ENCODE data around the gene STPG4.
A peak's percentile ranks its signal among the peaks of the same experiment; 100 is the strongest.

The STPG4 gene

DNA sequence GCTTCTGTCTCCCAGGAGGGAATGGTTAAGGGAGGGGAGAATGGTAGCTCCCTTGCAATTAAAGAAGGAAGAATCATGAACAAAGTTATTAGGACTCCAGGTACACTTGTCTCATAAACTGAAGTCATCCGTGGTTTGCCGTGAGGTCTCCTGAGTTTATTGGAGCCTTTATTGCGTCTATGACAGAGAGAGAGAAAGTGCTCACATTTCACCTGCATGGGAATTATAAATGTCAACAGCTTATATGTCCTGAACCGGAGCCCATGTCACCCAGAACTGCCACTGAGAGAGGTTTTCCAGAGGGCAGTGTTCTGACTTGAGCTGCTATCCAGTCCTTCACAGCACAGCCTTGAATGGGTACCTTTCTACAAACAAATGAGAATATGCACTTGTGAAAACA lies 104.3 kb downstream of the STPG4 start:
- DNase-seq = no peak
- in situ Hi-C loops (cut with HindIII; ENCODE audit: low pct_ligation_motif_present, low pct_unique_long_range_greater_than_20kb, low sequenced_read_pairs) = no loop called here

- in situ Hi-C loops (cut with HindIII; ENCODE audit: low pct_ligation_motif_present, low pct_unique_long_range_greater_than_20kb, low sequenced_read_pairs) = no loop called here
- DNase-seq = no peak
These were observed 104.9 kb downstream of the STPG4 start for GRCh38 chr2:47050021-47050760.

DNA sequence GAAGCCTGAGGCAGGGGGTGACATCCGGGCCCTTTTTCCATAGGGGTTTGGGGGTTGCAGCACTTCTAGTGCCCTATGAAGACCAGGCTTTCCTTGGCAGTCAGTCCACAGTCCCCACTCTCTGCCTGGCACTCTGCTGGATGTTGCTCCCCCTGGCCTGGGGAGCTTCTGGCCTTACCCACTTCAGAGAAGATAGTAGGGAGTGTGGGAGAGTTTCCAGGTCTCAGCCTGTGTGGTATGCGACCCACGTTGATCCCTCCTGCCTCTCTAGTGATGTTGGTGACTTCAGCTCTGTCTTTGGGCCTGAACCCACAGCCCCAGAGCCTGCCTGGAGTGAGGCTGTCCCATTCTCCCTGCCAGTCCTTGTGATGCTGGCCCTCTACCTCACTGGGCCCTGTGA lies 105.6 kb downstream of the STPG4 start:
- in situ Hi-C loops (cut with HindIII; ENCODE audit: low pct_ligation_motif_present, low pct_unique_long_range_greater_than_20kb, low sequenced_read_pairs) = no loop called here
- DNase-seq = no peak

DNA sequence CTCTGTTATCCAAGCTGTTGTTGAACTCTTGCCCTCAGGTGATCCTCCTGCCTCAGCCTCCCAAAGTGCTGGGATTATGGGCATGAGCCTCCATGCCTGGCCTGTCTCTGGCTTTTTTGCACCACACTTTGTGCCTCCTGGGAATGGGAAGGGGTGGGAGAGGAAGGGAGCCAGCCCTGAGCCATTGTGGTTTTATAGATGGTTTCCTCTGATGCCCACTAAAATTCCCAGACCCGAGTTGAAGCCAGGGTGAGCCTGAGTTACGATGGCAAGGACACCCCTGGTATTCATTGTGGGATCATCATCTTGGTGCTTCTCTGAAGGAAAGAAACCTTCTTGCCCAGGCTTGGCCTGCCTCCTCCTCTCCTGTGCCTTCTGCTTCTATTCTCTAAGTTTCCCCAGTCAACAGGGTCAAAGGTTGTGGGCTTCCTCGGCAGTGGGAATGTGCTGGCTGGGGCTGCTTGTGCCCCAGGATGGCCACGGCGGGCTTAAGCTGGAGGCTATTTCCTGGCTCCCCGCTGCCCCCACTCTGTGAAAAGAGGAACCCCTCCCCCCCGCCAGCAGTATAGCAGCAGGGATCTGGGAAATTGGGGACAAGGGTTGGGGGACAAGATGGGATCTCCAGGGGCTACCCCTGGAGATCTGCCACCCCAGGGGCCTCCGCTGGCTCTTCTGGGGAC lies 106.2 kb downstream of the STPG4 start:
- no peak for DNase-seq
- in situ Hi-C loops (cut with HindIII; ENCODE audit: low pct_ligation_motif_present, low pct_unique_long_range_greater_than_20kb, low sequenced_read_pairs) = no loop called here

DNA sequence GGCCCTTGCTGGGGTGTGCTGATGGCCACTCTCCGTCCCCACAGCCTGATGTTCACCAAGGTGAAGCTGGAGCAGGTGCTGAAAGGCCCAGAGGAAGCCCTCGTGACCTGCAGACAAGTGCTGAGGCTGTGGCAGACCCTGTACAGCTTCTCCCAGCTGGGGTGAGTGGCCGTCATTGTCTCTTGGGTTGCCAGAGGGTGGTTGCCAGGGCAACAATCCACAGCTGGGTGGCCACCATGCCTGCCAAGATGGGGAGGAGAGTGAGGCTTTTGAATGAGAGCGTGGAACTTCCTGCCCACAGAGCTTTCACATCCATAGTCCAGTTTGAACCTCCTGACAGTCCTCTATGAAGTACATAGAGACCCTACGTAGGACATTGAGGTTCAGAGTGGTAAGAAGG lies 108.8 kb downstream of the STPG4 start:
- no peak for DNase-seq
- in situ Hi-C loops (cut with HindIII; ENCODE audit: low pct_ligation_motif_present, low pct_unique_long_range_greater_than_20kb, low sequenced_read_pairs) = no loop called here

- no peak for DNase-seq
- in situ Hi-C loops (cut with HindIII; ENCODE audit: low pct_ligation_motif_present, low pct_unique_long_range_greater_than_20kb, low sequenced_read_pairs) = no loop called here
These were observed 111.2 kb downstream of the STPG4 start for GRCh38 chr2:47043891-47044239.

- in situ Hi-C loops (cut with HindIII; ENCODE audit: low pct_ligation_motif_present, low pct_unique_long_range_greater_than_20kb, low sequenced_read_pairs) = no loop called here
- DNase-seq = peak; percentile 97
These were observed 111.8 kb downstream of the STPG4 start for GRCh38 chr2:47043142-47043890.

GRCh38 chr2:47041891-47042684 lies 113.0 kb downstream of the STPG4 start:
- no peak for DNase-seq
- in situ Hi-C loops (cut with HindIII; ENCODE audit: low pct_ligation_motif_present, low pct_unique_long_range_greater_than_20kb, low sequenced_read_pairs) = no loop called here

DNA sequence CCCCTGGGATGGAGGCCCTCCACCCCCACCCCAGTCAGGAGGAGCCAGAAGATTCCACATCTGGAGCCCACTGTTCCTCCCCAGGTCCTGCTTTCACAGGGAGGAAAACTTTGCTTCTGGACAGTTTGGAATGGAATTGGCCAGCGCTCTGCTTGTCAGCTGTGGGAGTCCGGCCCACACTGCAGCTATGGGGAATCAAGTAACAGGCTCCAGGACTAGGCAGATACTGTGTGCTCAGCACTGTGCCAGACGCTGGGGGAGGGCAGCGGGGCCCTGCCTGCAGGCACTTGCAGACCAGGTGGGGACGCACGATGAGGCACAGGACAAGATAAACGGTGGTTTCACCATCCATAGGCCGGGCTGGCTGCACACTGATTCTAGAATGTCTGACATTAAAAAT lies 114.0 kb downstream of the STPG4 start:
- DNase-seq = no peak
- in situ Hi-C loops (cut with HindIII; ENCODE audit: low pct_ligation_motif_present, low pct_unique_long_range_greater_than_20kb, low sequenced_read_pairs) = no loop called here

GRCh38 chr2:47040651-47041050 lies 114.5 kb downstream of the STPG4 start:
- in situ Hi-C loops (cut with HindIII; ENCODE audit: low pct_ligation_motif_present, low pct_unique_long_range_greater_than_20kb, low sequenced_read_pairs) = no loop called here
- DNase-seq = no peak

- in situ Hi-C loops (cut with HindIII; ENCODE audit: low pct_ligation_motif_present, low pct_unique_long_range_greater_than_20kb, low sequenced_read_pairs) = no loop called here
These were observed 115.1 kb downstream of the STPG4 start for GRCh38 chr2:47039913-47040562.

DNA sequence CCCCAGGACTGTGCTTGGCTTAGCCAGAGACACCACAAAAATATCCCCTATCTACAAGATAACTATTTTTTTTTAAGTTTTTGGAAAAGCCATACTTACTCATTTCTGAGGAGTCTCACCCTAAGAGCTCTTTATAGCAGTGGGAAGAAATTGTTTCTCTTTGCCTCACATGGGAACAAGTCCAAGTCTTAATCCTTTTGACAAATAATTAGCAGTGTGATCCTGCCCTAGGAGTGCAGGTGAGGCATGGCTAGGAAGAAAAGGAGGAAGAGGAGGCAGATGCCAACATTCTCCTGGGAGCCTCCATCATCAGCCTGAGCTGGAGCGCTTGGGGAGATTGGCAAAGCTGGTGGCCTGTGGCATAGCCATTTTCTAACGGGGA lies 115.6 kb downstream of the STPG4 start:
- DNase-seq = no peak
- in situ Hi-C loops (cut with HindIII; ENCODE audit: low pct_ligation_motif_present, low pct_unique_long_range_greater_than_20kb, low sequenced_read_pairs) = no loop called here

More at GRCh38 chr2:47039913-47040562, 115.1 kb downstream of the STPG4 start:
- DNase-seq = no peak

DNA sequence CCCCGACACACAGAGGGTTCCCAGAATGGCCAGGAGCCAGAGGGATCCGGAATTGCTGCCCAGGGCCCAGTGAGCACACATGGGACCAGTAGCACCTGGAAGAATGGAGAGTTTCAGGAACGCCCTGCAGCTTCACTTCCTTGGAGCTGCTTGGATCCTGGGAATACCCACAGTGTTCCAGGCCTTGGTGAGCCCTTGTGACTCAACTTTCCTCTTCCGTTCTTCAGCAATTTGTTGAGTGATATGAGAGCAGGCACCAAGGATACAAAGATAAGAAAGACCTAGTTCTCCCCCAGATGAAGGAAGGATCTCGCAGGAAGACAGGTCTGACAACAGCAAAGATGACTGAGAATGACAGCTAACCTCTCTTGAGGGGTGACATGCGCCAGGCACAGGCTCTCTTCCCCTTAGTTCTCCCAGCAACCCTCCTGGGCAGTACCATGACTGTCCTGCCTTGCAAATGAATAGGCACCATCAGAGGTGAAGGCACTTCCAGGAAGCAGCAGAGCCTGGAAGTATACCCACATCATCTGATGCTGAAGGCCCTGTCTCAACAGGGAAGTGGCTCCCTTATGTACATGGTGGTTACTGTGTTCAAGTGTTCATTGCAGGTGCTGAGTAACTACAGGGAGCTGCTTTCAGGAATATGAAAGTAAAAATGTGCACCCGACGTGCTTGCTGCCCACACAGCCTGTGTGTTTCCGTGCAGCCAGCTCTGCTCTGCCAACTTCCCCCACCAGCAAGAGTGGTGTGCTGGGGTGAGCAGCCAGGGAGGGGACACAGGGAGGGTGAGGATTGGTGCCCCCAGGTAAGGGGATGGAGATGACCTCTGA lies 116.2 kb downstream of the STPG4 start:
- in situ Hi-C loops (cut with HindIII; ENCODE audit: low pct_ligation_motif_present, low pct_unique_long_range_greater_than_20kb, low sequenced_read_pairs) = no loop called here
- DNase-seq = no peak

DNA sequence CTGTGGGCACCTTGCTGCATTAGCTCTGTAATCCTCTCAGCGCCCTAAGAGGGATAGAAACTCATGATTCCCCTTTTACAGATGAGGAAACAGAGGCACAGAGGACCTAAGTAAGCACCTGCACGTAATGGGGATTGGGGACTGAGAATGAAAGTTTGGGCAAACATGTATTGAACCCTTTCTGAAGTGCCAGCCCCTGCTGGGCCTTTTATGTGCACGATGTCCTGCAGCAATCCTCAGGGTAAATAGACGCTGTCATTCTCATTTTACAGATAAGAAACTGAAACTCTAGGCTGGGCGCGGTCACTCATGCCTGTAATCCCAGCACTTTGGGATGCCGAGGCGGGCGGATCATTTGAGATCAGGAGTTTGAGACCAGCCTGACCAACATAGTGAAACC lies 117.4 kb downstream of the STPG4 start:
- no peak for DNase-seq
- in situ Hi-C loops (cut with HindIII; ENCODE audit: low pct_ligation_motif_present, low pct_unique_long_range_greater_than_20kb, low sequenced_read_pairs) = no loop called here

All from ACHN (cell line).